GM18520 (cell line): ENCODE measurements around the gene ABCA13.

Source experiments
- ATAC-seq: cut with Tn5 transposase; IDR thresholded peaks from one replicate; pipeline ENCODE4 v1.9.1; 2021; ENCODE audit not compliant: unreplicated experiment

The ABCA13 gene

DNA sequence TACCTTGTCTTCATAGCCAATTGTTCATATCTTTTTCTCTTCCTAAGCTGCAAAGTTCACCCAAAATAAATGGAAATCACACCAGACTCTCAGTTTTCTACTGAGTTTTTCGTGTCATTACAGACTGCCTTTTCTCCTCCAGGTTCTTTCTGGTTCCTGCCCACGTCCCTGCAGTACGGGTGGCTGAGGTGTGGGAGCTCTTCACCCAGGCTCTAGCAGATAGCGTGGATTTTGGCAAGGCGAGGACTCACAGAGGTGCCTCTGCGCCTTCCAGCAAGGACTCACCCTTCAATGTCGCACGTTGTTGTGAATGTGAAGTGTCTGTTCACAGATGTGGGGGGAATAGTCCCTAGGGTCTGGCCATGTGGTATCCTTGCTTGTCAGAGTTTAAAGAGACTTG is 71.6 kb downstream of the ABCA13 start:
- no peak for ATAC-seq

DNA sequence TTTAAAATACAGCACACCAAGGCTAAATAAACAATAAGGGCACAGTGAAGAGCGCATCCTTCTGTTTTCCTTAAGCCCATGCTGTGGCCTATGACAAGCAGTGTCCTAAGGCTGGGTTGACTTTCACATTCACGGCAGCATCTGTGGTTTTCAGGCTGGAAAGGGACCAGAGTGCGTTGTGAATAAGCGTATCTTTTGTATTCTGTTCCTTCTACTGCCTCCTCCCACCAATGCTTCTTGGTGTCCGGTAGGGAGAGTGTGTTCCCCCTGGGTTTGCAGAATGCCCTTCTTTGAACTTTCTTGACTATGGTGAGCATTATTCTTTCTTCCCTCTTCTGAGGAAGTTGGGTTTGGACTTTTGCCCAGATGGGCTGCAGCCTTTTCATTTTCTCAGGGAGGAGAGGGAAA is 73.6 kb downstream of the ABCA13 start:
- ATAC-seq: no peak

DNA sequence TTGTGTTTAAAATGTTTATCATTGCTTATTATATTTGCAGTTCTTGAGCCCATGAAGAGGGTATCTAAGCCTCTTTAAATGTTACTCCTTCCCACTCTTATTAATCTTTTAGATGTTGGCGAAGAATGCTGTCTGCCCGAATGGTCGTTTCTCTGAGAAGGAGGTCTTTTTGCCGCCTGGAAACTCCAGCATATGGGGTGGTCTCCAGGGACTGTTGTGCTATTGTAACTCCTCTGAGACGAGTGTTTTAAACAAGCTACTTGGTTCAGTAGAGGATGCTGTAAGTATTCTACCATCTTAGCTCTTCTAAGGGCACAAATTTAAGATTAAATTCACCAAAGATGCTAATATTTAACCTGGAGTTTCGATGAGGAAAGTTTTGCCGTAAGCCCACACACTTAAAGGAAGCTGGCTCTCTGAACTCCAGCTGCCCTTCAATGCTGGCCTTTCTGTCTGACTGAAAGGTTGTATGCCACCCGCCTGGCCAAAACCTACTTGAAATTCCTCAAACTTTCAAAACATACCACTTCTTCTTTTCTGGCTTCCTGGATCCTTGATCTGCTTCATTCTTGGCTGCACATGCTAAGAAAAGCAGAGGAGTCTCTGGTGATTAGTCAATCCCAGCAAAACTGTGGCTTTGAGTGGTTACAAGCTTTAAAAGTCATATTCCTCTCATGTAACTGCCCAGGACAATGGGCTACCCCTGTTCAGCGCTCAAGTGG is 74.7 kb downstream of the ABCA13 start:
- ATAC-seq: no peak

DNA sequence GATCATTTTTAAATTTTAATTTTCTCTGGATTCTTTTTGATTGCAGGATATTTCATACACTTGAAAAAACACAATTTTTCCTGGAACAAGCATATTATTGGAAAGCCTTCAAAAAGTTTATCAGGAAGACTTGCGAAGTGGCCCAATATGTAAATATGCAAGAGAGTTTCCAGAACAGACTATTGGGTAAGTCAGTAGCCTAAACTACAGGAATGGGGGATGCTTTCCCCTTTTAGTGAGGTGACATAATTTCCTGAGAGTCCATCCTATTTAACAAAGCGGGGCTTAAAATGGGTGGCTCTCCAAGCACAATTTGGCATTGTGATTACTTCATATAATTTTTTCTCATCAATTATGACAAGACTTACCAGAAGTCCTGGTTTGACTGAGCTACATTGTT is 77.9 kb downstream of the ABCA13 start:
- ATAC-seq: no peak

DNA sequence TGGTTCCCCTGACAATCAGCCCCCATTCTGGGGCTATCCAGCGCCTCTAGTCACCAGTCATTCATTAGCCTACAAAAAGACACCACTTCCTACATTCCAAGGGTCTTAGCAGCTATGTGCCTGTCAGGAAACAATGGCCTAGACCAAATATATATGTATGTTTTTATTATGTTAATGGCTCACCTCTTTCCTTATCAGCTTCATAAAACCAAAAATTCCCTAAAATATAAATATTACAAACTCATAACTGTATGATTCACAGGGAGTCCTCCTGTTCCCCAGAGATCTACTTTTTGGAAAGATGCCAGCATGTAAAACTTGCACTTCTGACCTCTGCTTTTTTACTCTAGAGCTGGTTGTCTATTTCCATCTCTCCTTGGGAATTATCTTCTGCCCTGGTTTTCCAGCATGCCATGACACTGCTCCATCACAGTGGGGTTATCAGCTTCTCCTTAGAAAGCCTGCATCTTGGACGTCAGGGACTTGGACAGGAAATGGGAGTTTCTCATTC is 79.2 kb downstream of the ABCA13 start:
- no peak for ATAC-seq

DNA sequence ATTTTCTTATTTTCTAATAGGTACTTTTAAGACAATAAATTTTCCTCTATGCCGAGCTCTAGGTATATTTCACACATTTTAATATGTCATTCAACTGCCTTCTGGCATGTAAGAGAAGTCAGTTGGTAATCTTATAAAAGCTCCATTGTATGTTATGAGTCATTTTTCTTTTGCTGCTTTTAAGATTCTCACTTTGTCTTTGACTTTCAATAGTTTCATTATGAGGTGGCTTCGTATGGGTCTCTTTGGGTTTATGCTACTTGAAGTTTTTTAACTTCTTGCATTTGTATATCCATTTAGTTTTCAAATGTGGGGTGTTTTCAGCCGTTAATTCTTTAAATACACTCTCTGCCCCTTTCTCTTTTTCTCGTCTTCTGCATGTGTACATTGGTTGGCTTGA is 80.5 kb downstream of the ABCA13 start:
- ATAC-seq: peak; percentile 94

DNA sequence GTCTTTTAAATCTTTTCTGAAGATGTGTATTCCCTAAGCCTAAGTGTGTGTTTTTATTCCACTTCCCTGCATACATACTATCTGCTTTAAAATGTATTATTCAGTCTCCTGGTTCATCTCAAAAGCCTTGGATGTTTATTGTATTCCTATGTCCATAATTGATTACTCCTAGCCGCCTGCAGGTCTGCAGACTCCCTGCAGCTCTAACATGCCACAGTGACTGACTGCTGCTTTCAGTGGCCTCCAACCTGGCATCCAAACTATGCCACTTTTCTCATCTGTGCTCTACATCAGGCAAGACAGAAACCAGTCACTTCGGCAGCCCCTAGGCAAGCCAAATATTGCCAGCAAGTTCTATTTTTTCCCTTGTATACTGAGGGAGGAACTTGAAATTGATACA is 81.7 kb downstream of the ABCA13 start:
- ATAC-seq: no peak

DNA sequence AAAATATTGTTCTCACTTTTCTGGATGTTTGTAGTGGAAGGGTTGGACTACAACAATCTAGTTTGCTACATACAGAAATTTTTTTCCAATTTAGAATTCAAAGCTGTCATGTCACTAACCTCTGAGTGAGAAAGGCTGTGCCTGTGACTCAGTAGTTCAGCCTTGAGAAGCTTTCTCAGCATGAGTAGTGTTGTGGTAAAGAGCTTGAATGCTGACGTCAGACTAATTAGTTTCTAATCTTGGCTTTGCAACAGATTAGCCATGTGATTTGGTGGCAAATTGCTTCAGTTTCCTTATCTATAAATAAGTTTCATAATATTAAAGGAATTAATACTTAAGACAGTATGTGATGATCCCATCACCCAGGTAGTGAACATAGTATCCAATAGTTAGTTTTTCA is 83.8 kb downstream of the ABCA13 start:
- ATAC-seq: peak; percentile 33

DNA sequence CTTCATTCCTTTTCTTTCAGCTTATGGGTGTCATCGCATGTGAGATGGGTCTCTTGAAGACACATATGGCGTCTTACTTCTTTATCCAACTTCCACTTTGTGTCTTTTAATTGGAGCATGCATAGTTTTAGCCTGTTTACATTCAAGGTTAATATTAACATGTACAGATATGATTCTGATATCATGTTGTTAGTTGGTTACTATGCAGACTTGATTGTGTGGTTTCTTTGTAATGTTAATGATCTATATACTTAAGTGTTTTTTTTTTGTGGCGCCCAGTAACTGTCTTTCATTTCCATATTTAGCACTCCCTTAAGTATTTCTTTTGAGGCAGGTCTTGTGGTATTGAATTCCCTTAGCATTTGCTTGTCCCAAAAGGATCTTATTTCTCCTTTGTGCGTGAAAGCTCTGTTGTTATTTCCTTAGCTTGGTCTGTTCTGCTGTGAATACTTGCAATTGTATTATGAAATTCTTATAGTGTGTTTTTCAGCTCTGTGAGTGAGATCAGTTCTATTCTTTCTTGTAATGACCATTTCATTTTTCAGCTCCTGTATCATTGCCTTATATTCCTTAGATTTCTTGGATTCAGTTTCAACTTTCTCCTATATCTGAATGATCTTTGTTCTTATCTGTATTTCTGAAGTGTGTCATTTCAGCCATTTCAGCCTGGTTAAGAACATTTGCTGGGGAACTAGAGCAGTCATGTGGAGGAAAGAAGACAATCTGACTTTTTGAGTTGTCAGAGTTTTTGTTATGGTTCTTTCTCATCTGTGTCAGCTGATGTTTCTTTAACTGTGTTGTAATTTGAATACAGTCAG is 88.4 kb downstream of the ABCA13 start:
- no peak for ATAC-seq

DNA sequence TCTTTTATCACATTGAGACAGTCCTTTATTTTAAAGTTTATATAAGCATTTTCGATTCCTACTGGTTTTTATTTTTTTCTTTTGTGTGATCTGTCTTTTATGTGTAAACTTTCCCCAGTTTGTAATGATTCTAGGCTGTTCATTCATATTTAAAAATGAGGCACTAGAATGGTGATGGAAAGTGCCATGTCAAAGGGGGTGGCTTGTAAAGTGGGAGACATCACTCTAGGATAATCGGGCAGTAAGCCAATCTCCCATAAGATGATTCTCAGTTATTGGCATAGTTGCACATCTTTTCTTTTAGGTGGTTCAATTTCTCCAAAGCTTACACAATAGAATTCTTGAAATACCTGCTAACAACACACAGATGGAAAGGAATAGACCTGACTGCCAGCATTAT is 90.4 kb downstream of the ABCA13 start:
- no peak for ATAC-seq

DNA sequence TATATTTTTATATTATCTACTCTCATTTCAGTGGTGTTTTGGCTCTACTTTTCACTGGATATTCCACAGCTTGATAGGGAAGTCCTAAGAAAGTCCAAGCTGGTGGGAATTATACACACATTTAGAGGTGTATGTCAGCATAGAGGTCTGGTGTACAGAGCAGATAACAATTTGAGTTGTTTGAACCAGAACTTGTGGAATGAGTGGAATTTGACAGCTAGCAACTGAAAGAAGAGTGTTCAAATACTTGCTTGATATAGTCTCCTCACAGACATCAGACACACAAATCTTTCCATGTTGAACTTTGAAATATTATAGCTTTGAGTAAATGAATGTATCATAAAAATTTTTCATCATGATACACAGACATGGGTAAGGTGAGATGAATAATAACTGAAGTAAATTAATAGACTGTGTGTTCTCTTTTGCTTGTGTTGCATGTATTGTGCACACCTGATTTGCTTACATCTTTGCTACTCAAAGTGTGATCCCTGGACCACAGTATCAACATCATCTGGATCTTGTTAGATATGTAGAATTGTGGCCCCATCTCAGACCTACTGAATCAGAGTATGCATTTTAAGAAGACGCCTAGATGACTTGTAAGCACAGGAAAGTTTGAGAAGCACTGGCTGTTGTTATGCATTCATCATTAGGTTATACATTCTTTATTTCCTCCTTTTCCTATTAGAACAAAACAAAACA is 91.5 kb downstream of the ABCA13 start:
- no peak for ATAC-seq

DNA sequence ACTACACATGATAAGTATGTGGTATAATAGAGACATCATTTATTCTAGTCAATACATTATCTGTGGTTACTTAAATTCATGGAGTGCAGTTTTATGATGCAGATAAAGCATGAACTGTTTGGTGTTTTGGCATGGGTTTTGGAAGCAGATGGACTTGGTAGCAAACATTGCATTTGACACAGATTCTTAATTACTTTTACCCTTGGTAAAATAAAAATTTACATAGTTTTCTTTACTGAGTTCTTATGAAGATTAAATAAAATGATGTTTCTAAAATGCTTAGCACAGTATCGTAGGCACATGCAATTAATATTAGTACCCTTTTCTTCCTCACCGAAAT is 92.0 kb downstream of the ABCA13 start:
- no peak for ATAC-seq

DNA sequence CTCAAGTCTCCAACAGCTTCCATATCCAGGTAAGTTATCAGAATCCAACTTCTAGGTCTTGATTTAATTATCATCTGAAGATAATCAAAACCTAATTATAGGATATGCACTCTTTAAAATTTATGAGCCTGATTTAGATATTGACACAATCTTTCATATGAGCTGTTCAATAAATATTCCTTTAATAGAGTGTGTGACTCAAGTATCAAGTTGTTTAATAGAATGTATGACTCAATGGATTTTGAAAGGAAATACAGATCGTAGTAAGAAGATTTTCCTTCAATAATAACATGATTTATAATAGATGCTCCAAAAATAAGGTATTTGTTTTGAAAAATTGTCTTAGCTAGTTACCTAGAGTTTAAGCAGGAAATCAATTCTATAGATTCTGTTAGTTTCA is 97.8 kb downstream of the ABCA13 start:
- ATAC-seq: no peak

DNA sequence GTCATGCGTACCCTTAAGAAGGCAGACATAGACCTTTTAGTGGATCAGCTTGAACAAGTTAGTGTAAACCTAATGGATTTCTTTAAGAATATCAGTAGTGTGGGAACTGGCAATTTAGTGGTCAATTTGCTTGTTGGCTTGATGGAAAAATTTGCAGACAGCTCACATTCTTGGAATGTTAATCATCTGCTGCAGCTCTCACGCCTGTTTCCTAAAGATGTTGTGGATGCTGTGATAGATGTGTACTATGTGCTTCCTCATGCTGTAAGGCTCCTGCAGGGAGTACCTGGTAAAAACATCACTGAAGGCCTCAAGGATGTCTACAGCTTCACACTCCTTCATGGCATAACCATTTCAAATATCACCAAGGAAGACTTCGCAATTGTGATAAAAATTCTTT is 103.4 kb downstream of the ABCA13 start:
- ATAC-seq: no peak

DNA sequence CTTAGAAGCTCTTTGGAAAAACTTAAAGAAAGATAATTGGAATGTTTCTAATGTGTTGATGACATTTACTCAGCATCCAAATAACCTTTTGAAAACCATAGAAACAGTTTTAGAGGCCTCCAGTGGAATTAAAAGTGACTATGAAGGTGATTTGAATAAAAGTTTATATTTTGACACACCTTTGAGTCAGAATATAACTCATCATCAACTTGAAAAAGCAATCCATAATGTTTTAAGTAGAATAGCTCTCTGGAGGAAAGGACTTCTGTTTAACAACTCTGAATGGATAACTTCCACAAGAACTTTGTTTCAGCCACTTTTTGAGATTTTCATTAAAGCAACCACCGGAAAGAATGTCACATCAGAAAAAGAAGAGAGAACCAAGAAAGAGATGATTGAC is 108.2 kb downstream of the ABCA13 start:
- no peak for ATAC-seq

DNA sequence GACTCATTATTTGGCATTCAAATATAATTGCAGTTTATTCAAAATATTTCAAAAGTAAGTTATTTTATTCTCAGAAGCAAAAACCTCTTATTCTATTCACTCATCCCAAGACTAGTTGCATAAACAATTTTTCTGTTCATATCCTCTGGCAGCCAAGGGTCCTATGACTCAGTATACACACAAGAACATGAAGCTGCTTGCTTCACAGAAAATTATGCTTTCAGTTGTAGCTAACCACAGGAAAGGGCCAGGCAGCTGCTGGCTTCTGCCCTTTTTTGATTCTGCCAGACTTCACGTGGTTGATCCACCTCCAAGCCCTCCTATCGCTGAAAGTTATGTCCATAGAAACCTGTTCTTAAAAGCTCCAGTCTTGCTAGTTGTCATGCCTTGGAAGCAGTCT is 108.8 kb downstream of the ABCA13 start:
- no peak for ATAC-seq

DNA sequence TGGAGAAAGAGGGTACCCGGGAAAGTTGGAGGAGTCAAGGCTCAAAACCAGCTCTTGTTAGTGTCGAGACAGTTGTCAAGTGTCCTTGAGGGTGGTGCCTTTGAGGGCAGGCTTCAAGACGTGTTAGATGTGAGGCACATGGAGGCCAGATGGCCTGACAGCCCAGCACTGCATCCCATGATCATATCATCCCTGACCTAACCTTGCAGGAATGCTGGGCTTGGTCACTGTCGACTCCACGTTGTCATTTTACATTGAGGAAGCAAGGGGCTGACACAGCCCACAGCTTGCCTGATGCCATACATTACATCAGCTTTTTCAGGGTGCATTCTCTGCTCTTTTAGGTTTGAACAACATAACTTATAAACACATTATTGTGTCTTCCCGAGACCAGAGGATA is 114.1 kb downstream of the ABCA13 start:
- ATAC-seq: no peak

DNA sequence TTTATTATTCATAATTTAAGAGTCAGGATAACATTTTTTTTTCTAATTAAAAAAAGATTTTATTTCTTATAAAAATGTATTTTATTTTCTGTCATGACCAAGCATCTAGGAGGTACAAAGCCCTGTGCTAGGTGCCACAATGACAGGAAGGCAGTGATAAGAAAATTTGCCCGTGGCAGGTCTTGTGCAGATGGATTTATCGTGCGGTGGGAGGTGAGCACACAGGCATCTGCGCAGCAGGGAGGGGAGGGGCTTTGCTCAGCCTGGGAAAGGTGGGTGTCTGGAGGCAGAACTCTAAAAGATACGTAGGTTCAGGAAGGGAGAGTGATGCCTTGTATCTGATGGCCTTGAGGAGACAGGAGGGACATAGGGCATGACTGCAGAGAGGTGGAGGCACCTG is 115.6 kb downstream of the ABCA13 start:
- no peak for ATAC-seq

DNA sequence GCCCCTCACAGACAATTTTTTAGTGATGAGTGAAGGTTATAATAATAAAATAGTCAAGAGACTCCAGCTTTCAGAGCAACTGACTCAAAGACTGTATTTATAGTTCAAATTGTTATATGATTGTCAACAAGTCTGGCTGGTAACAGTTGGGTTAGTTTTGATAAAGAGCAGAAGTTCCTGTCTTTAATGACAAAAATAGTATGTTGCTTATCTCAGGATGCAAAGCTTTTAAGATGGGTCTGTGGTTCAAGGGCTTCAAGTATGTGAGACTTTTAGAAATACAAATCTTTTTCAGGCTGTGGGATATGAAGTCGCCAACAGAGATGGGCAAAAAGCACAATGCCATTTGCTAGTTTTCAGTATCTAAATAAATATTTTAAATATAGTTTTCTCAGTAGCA is 118.4 kb downstream of the ABCA13 start:
- no peak for ATAC-seq

DNA sequence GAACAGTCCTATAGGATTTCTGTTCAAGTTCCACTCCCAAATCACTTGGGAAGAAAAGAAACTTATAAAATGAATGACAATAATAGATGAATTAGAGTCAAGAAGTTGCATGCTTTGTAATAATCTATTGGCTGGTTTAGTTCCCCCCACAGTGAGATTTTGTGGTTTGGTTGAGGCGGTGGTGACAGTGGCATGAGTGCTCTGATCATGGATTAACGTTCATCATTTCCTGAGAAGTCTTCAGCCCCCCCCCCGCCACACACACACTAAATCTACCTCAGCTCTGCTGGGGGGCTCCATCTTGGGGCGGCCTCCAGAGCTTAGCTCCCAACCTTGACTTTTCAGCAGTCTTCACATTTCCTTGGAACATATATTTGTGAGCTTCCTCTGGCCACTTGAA is 121.7 kb downstream of the ABCA13 start:
- no peak for ATAC-seq

DNA sequence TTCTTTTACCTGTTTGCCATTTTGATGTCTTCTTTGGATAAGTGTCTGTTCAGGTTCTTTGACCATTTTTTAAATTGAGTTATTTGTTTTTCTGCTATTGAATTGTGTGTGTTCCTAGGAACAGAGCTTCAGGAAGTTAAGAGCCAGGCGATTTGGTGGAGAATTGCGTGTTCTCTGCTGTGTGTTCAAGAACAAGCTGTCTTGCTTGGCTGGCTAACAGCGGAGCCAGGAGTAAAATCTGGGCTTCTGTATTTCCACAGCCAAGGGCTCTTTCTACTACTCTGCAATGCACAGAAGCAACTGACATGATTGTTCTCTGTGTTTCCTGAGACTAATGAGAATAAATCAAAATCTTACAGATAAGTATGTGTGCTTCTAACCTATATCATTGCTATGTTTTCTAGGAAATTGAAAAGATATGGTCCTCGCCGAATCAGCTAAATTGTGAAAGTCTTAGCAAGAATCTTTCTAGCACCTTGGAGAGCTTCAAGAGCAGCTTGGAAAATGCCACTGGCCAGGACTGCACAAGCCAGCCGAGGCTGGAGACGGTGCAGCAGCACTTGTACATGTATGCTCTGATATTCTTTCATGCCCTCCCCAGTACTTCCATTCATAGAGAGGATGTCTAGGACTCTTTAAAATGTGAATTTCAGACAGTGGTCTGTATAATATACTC is 124.2 kb downstream of the ABCA13 start:
- ATAC-seq: no peak
